Common myeloid progenitor, CD34-positive (primary cell): Measurements from ENCODE around the gene TCTN2.
A peak's percentile ranks its signal among the peaks of the same experiment; 100 is the strongest.

ENCODE experiments used
- CTCF ChIA-PET: fragments of 350-600 bp; sonication (Branson Sonifier 250); formaldehyde crosslinking; loops from one replicate; lab custom pipeline; 2021; ENCODE audit warnings: antibody characterized with exemption; lab: Charles Lee
- POLR2A ChIA-PET: fragments of 350-600 bp; sonication (Branson Sonifier 250); formaldehyde crosslinking; loops from one replicate; lab custom pipeline; 2021; ENCODE audit warnings: antibody characterized with exemption; lab: Charles Lee
- DNase-seq, 3 donors: peaks; one replicate each; pipeline versions ENCODE4 v3.0.0 to v3.0.0-alpha.2; 2013
- H3K27ac ChIP-seq, 2 experiments: 1 replicate in 1 of 2; 2 replicates in 1 of 2; pipeline ENCODE4 v1.7.0; 2013; ENCODE audit warnings: inconsistent platforms in 2 of 2, low read length in 2 of 2, mild to moderate bottlenecking in 2 of 2, low read depth in 1 of 2, moderate library complexity in 1 of 2; ENCODE audit not compliant: severe bottlenecking in 2 of 2, insufficient read depth in 1 of 2, poor library complexity in 1 of 2
- H3K27me3 ChIP-seq, 5 experiments: replicated peaks in 2 of 5; 1 replicate in 3 of 5; 2 replicates in 2 of 5; pipeline versions ENCODE4 v1.6.1 to v1.7.0; 2013; ENCODE audit warnings: low read length in 4 of 5, mild to moderate bottlenecking in 2 of 5, moderate library complexity in 2 of 5, inconsistent platforms in 1 of 5; ENCODE audit not compliant: insufficient read depth in 5 of 5, control insufficient read depth in 4 of 5
- H3K36me3 ChIP-seq, 4 experiments: 1 replicate in 2 of 4; 2 replicates in 2 of 4; pipeline versions ENCODE4 v1.6.1 to v1.7.0; 2013; ENCODE audit warnings: low read length in 3 of 4, control low read depth in 1 of 4, mild to moderate bottlenecking in 1 of 4; ENCODE audit not compliant: control insufficient read depth in 4 of 4, insufficient read depth in 4 of 4
- H3K4me1 ChIP-seq, 4 experiments: 1 replicate in 3 of 4; 2 replicates in 1 of 4; pipeline versions ENCODE4 v1.6.1 to v1.7.1; 2013; ENCODE audit warnings: low read length in 3 of 4, mild to moderate bottlenecking in 3 of 4, control low read depth in 1 of 4, inconsistent platforms in 1 of 4, moderate library complexity in 1 of 4; ENCODE audit not compliant: control insufficient read depth in 4 of 4, insufficient read depth in 4 of 4; ENCODE audit errors: control extremely low read depth in 1 of 4
- H3K4me3 ChIP-seq, 7 experiments: 1 replicate in 4 of 7; 2 replicates in 3 of 7; pipeline versions ENCODE4 v1.5.1 to v1.7.0; 2013; ENCODE audit warnings: mild to moderate bottlenecking in 7 of 7, low read length in 6 of 7, moderate library complexity in 6 of 7, inconsistent platforms in 2 of 7, low read depth in 2 of 7, control low read depth in 1 of 7; ENCODE audit not compliant: insufficient read depth in 4 of 7, control insufficient read depth in 1 of 7; ENCODE audit errors: extremely low read depth in 1 of 7
- H3K9me3 ChIP-seq, 5 experiments: 1 replicate in 4 of 5; 2 replicates in 1 of 5; pipeline versions ENCODE4 v1.6.1 to v1.7.1; 2013; ENCODE audit warnings: low read length in 4 of 5, mild to moderate bottlenecking in 2 of 5, inconsistent platforms in 1 of 5, low read depth in 1 of 5, moderate library complexity in 1 of 5; ENCODE audit not compliant: control insufficient read depth in 4 of 5, insufficient read depth in 2 of 5; ENCODE audit errors: control extremely low read depth in 1 of 5
- WGBS: methylation state at CpG from one replicate; pipeline ENCODE4 v1.1.5; 2013; ENCODE audit not compliant: insufficient coverage; 5-methylcytosine and 5-hydroxymethylcytosine counted together

The TCTN2 gene

GRCh38 chr12:123721245-123721644 lies 50.3 kb downstream of the TCTN2 start:
- POLR2A ChIA-PET, result no interaction called here

GRCh38 chr12:123723011-123723410 lies 52.1 kb downstream of the TCTN2 start:
- Histone ChIP-seq H3K27ac (peak overlapping the region in 1 of 2 experiments; percentile 11), H3K4me1 (peaks cover 0 to 55% (median 22%) of the 10 kb centered on the region in 4 experiments), H3K27me3 (no peaks in the 10 kb centered on the region), H3K4me3 (no peak overlapping the region), H3K36me3 (peaks cover 13 to 62% (median 43%) of the 10 kb centered on the region in 4 experiments), H3K9me3 (no peaks in the 10 kb centered on the region)
- DNase-seq, result peak in 1 of 3 donors; percentile 33
- ChIA-PET POLR2A (interaction anchor here (1.6 kb wide), 1 partner anchor 11 kb away, joined by 5 read pairs; the partner anchor contains the start of gene ATP6V0A2), CTCF (interaction anchor here (0.9 to 2.7 kb wide), 9 partner anchors 8 to 73 kb away, joined by 3 to 10 read pairs (median 4); partner anchors contain the start of gene DNAH10)
- 96% methylated on average over 5 of the region's 8 CpGs for WGBS

More at GRCh38 chr12:123721245-123721644, 50.3 kb downstream of the TCTN2 start:
- Histone ChIP-seq H3K4me1 (peaks cover 0 to 54% (median 22%) of the 10 kb centered on the region in 4 experiments), H3K27ac (no peak overlapping the region), H3K9me3 (no peaks in the 10 kb centered on the region), H3K36me3 (peaks cover 8 to 45% (median 32%) of the 10 kb centered on the region in 4 experiments), H3K27me3 (no peaks in the 10 kb centered on the region), H3K4me3 (no peak overlapping the region)
- DNase-seq, result no peak
- WGBS, result 100% methylated on average over 2 of the region's 2 CpGs
- CTCF ChIA-PET, result interaction anchor here (1.8 to 1.9 kb wide), 2 partner anchors 8 to 23 kb away, joined by 4 to 6 read pairs; no protein-coding TSS in a partner anchor

GRCh38 chr12:123723765-123724164 lies 52.9 kb downstream of the TCTN2 start:
- CTCF ChIA-PET, result interaction anchor here (1.7 to 4.1 kb wide), 3 partner anchors 10 to 20 kb away, joined by 7 to 25 read pairs (median 8); no protein-coding TSS in a partner anchor
- peak in 2 of 3 donors; percentile 46 to 52 for DNase-seq
- peaks cover 16 to 69% (median 50%) of the 10 kb centered on the region in 4 experiments for H3K36me3 ChIP-seq
- 25% methylated on average over 2 of the region's 5 CpGs for WGBS
- H3K9me3 ChIP-seq, result no peaks in the 10 kb centered on the region
- no peaks in the 10 kb centered on the region for H3K27me3 ChIP-seq
- no peak overlapping the region for H3K4me3 ChIP-seq
- no peak overlapping the region for H3K27ac ChIP-seq
- POLR2A ChIA-PET, result interaction anchor here (1.6 kb wide), 1 partner anchor 12 kb away, joined by 5 read pairs; the partner anchor contains the start of gene ATP6V0A2
- peaks cover 0 to 57% (median 22%) of the 10 kb centered on the region in 4 experiments for H3K4me1 ChIP-seq

- DNase-seq, result no peak
- Histone ChIP-seq H3K9me3 (no peaks in the 10 kb centered on the region), H3K4me3 (no peak overlapping the region), H3K27me3 (no peaks in the 10 kb centered on the region), H3K4me1 (peaks cover 0 to 36% (median 12%) of the 10 kb centered on the region in 4 experiments), H3K36me3 (peaks cover 20 to 77% (median 53%) of the 10 kb centered on the region in 4 experiments), H3K27ac (no peak overlapping the region)
- POLR2A ChIA-PET, result interaction anchor here (1.2 kb wide), 1 partner anchor 13 kb away, joined by 5 read pairs; no protein-coding TSS in a partner anchor
- 100% methylated on average over 1 of the region's 2 CpGs for WGBS
- CTCF ChIA-PET, result interaction anchor here (0.6 to 4.1 kb wide), 5 partner anchors 10 to 28 kb away, joined by 3 to 25 read pairs (median 4); partner anchors contain the start of gene ATP6V0A2
Measured at GRCh38 chr12:123726244-123726643, 55.3 kb downstream of the TCTN2 start.

- peaks cover 22 to 80% (median 54%) of the 10 kb centered on the region in 4 experiments for H3K36me3 ChIP-seq
- H3K4me3 ChIP-seq, result no peak overlapping the region
- DNase-seq, result no peak
- peaks cover 0 to 34% (median 12%) of the 10 kb centered on the region in 4 experiments for H3K4me1 ChIP-seq
- POLR2A ChIA-PET, result no interaction called here
- CTCF ChIA-PET, result interaction anchor here (0.9 to 4.1 kb wide), 3 partner anchors 9 to 106 kb away, joined by 3 to 25 read pairs (median 4); no protein-coding TSS in a partner anchor
- no peaks in the 10 kb centered on the region for H3K27me3 ChIP-seq
- H3K9me3 ChIP-seq, result no peaks in the 10 kb centered on the region
- 100% methylated on average over 1 of the region's 2 CpGs for WGBS
- no peak overlapping the region for H3K27ac ChIP-seq
Measured at GRCh38 chr12:123726962-123727361, 56.0 kb downstream of the TCTN2 start.

- no peaks in the 10 kb centered on the region for H3K9me3 ChIP-seq
- H3K4me3 ChIP-seq, result no peak overlapping the region
- H3K27me3 ChIP-seq, result no peaks in the 10 kb centered on the region
- H3K4me1 ChIP-seq, result peaks cover 0 to 30% (median 9%) of the 10 kb centered on the region in 4 experiments
- H3K36me3 ChIP-seq, result peaks cover 20 to 77% (median 53%) of the 10 kb centered on the region in 4 experiments
- no peak overlapping the region for H3K27ac ChIP-seq
- CTCF ChIA-PET, result interaction anchor here (1.0 kb wide), 1 partner anchor 107 kb away, joined by 3 read pairs; no protein-coding TSS in a partner anchor
- POLR2A ChIA-PET, result no interaction called here
- DNase-seq, result no peak
- 0% methylated on average over 1 of the region's 3 CpGs for WGBS
Measured at GRCh38 chr12:123727878-123728277, 57.0 kb downstream of the TCTN2 start.

GRCh38 chr12:123731596-123731995 lies 60.7 kb downstream of the TCTN2 start:
- Histone ChIP-seq H3K36me3 (peaks cover 21 to 89% (median 66%) of the 10 kb centered on the region in 4 experiments), H3K4me1 (peaks cover 0 to 23% (median 7%) of the 10 kb centered on the region in 4 experiments)
- 82% methylated on average over 2 of the region's 2 CpGs for WGBS

More at GRCh38 chr12:123731596-123731995, 60.7 kb downstream of the TCTN2 start:
- DNase-seq, result no peak
- no peak overlapping the region for H3K4me3 ChIP-seq
- CTCF ChIA-PET, result no interaction called here
- H3K9me3 ChIP-seq, result no peaks in the 10 kb centered on the region
- POLR2A ChIA-PET, result no interaction called here
- no peaks in the 10 kb centered on the region for H3K27me3 ChIP-seq
- H3K27ac ChIP-seq, result peak overlapping the region in 1 of 2 experiments; percentile 54
